ENCODE results near the gene LONP2.
"Not testable (repeated sequence)": the region's sequence is repeated elsewhere in the genome, so short reads cannot be mapped to it uniquely, and the experiment has no call there.

LONP2 gene

GRCh38 chr16:48240147-48240546 is 4.0 kb upstream of the LONP2 start:
- DNase-seq: not testable (repeated sequence)

GRCh38 chr16:48244863-48245195 is 729 bp downstream of the LONP2 start:
- DNase-seq: no peak

GRCh38 chr16:48246066-48246465 is 2.0 kb downstream of the LONP2 start:
- DNase-seq: no peak

GRCh38 chr16:48247311-48247710 is 3.2 kb downstream of the LONP2 start, which contains the start of gene ABCC11:
Gene ABCC11, minus strand, starts transcription at chr16:48247539. Its CDS starts 15,618 bp downstream, at chr16:48231921.
- peak; percentile 29 for DNase-seq

GRCh38 chr16:48250520-48251278 is 6.6 kb downstream of the LONP2 start:
- no peak for DNase-seq

GRCh38 chr16:48252013-48252412 is 7.9 kb downstream of the LONP2 start:
- DNase-seq: no peak

GRCh38 chr16:48256579-48257177 is 12.6 kb downstream of the LONP2 start:
- no peak for DNase-seq

GRCh38 chr16:48261569-48261968 is 17.5 kb downstream of the LONP2 start:
- DNase-seq: no peak

- no peak for DNase-seq
Observed at GRCh38 chr16:48262631-48263030, 18.5 kb downstream of the LONP2 start.

GRCh38 chr16:48269011-48269410 is 24.9 kb downstream of the LONP2 start:
- DNase-seq: no peak

- no peak for DNase-seq
Observed at GRCh38 chr16:48271728-48272127, 27.6 kb downstream of the LONP2 start.

- DNase-seq: no peak
Observed at GRCh38 chr16:48272837-48273421, 28.8 kb downstream of the LONP2 start.

- DNase-seq: no peak
Observed at GRCh38 chr16:48274476-48274875, 30.4 kb downstream of the LONP2 start.

GRCh38 chr16:48276102-48276501 is 32.0 kb downstream of the LONP2 start:
- DNase-seq: no peak

- no peak for DNase-seq
Observed at GRCh38 chr16:48277158-48277557, 33.1 kb downstream of the LONP2 start.

- no peak for DNase-seq
Observed at GRCh38 chr16:48279199-48279598, 35.1 kb downstream of the LONP2 start.

GRCh38 chr16:48280546-48280945 is 36.4 kb downstream of the LONP2 start:
- no peak for DNase-seq

- no peak for DNase-seq
Observed at GRCh38 chr16:48282636-48283263, 38.6 kb downstream of the LONP2 start.

GRCh38 chr16:48284772-48285409 is 40.8 kb downstream of the LONP2 start:
- DNase-seq: peak; percentile 11

GRCh38 chr16:48287239-48287638 is 43.1 kb downstream of the LONP2 start:
- DNase-seq: no peak

- no peak for DNase-seq
Observed at GRCh38 chr16:48291303-48291702, 47.2 kb downstream of the LONP2 start.

- no peak for DNase-seq
Observed at GRCh38 chr16:48291754-48292153, 47.7 kb downstream of the LONP2 start.

- no peak for DNase-seq
Observed at GRCh38 chr16:48292452-48292851, 48.4 kb downstream of the LONP2 start.

All from CD4-positive, alpha-beta T cell treated with Interleukin-17A for 1 hour (primary cell).